PC-9 (cell line): ENCODE data around the gene C7. TPM values are rescaled to one million over a fixed set of nuclear protein-coding genes. Genes with fewer than 3 reads are reported as not detected.

Experiments
- BruUV-seq: library from RNA; stranded (reverse); fragments of 400-500 nt; replicated peaks from 2 replicates; lab custom pipeline; 2021; lab: Mats Ljungman, UMichigan
- CTCF ChIA-PET: fragments of 300-600 bp; sonication (Branson Sonifier 250); formaldehyde crosslinking; loops from one replicate; lab custom pipeline; 2022; ENCODE audit warnings: antibody characterized with exemption; lab: Charles Lee
- POLR2A ChIA-PET: fragments of 300-600 bp; sonication (Branson Sonifier 250); formaldehyde crosslinking; loops from one replicate; lab custom pipeline; 2022; ENCODE audit warnings: antibody characterized with exemption; ENCODE audit not compliant: unreplicated experiment; lab: Charles Lee
- DNase-seq, 2 experiments: peaks; one replicate each; pipeline versions ENCODE4 v3.0.0 to v3.0.0-alpha.2; 2015 to 2022; ENCODE audit warnings: mixed read lengths in 1 of 2
- H2AFZ ChIP-seq: fragments of 200-600 bp; sonication (generic); 2 replicates; pipeline ENCODE4 v1.8.1; 2017; ENCODE audit warnings: antibody characterized with exemption
- H3F3A ChIP-seq: fragments of 200-600 bp; sonication (generic); 2 replicates; pipeline ENCODE4 v1.8.1; 2017; ENCODE audit warnings: antibody characterized with exemption, mild to moderate bottlenecking, low read depth; ENCODE audit not compliant: insufficient read depth
- H3K27ac ChIP-seq: fragments of 200-600 bp; sonication (generic); 2 replicates; pipeline ENCODE4 v1.6.1; 2016; ENCODE audit warnings: mixed run types
- H3K27me3 ChIP-seq: fragments of 200-600 bp; sonication (generic); 2 replicates; pipeline ENCODE4 v1.6.1; 2016; ENCODE audit warnings: low read depth, mixed run types; ENCODE audit not compliant: insufficient read depth
- H3K36me3 ChIP-seq: fragments of 200-600 bp; sonication (generic); 2 replicates; pipeline ENCODE4 v1.6.1; 2016; ENCODE audit warnings: low read depth, mixed run types
- H3K4me1 ChIP-seq: fragments of 200-600 bp; sonication (generic); replicated peaks from 2 replicates; pipeline ENCODE4 v1.6.1; 2016; ENCODE audit warnings: mixed run types; ENCODE audit not compliant: insufficient read depth
- H3K4me2 ChIP-seq: fragments of 200-600 bp; sonication (generic); 2 replicates; pipeline ENCODE4 v1.6.1; 2017; ENCODE audit warnings: mixed run types
- H3K4me3 ChIP-seq: fragments of 200-600 bp; sonication (generic); 2 replicates; pipeline ENCODE4 v1.6.1; 2016; ENCODE audit warnings: mixed run types
- H3K79me2 ChIP-seq: fragments of 200-600 bp; sonication (generic); 2 replicates; pipeline ENCODE4 v1.6.1; 2017; ENCODE audit warnings: low read depth, mixed run types
- H3K9me2 ChIP-seq: fragments of 200-600 bp; sonication (generic); 2 replicates; pipeline ENCODE4 v1.8.1; 2017; ENCODE audit warnings: mild to moderate bottlenecking; ENCODE audit not compliant: insufficient read depth
- H3K9me3 ChIP-seq: fragments of 200-600 bp; sonication (generic); 2 replicates; pipeline ENCODE4 v1.8.1; 2016; ENCODE audit warnings: low read depth; ENCODE audit not compliant: insufficient read depth
- H4K20me1 ChIP-seq: fragments of 200-600 bp; sonication (generic); 2 replicates; pipeline ENCODE4 v1.8.1; 2017; ENCODE audit not compliant: insufficient read depth
- CTCF ChIP-seq: fragments of 200-600 bp; sonication (generic); conservative IDR thresholded peaks from 2 replicates; pipeline ENCODE4 v1.6.1; 2017; ENCODE audit warnings: mixed run types, antibody characterized with exemption, mild to moderate bottlenecking, moderate library complexity
- EZH2 ChIP-seq: fragments of 200-600 bp; sonication (generic); IDR thresholded peaks from 2 replicates; pipeline ENCODE4 v1.8.0; 2017; ENCODE audit warnings: antibody characterized with exemption, low read depth
- intact Hi-C: fragments of 100-400 bp; cut with micrococcal nuclease; formaldehyde crosslinking; loops from one replicate; pipeline ENCODE4 v1.10.0; 2022; ENCODE audit not compliant: unreplicated experiment
- total RNA-seq: library from RNA; stranded (reverse); gene quantifications from 2 replicates; pipeline ENCODE4 v1.2.3, GENCODE V29; 2021

The C7 gene
- total RNA-seq, 1 experiment from 2014 or later: not detected

DNA sequence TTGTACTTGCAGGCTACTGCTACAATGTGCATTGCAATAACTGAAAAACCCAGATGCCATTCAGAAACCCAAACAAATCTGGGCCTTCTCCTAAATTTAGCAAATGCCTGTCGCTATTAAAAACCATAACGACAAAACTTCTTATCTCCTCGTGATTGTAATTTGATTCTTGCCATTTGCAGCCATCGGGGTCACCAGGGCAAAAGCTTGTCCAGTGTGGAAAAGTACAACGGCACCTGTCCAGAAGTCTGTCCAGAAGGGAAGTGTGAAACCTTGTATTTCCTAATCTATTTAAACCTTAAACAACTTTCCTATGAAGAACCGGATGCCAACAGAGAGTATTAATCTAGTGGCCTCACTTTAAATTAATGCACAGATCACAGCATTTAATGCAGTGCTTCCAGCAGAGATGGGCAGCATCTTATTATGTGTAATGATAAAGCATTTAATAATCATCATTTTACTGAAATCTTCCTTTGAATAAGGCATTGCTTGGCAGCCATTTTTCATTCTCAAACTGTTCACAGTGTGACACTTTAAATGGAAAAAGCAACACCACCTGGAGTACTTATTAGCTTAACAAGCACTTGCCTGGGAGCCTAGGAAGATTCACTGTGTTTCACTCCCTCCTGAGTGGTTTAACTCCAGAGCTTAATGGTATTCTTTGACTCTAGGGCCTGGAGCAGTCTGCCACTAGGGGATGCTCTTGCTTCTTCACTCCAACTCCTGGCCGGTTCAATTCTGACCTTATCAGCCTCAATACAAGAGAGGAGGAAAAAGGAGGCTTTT lies 4.9 kb upstream of the C7 start:
- intact Hi-C loops: loop anchor here (1.0 to 5.0 kb wide), 7 partner anchors 93 to 939 kb away; no protein-coding TSS in a partner anchor
- DNase-seq: peak; percentile 60 to 79
- Histone ChIP-seq H3K36me3 (no peaks in the 10 kb centered on the region), H3K9me2 (no peaks in the 10 kb centered on the region), H3K27me3 (no peaks in the 10 kb centered on the region), H3K79me2 (no peaks in the 10 kb centered on the region), H3K4me2 (no peak overlapping the region), H3K9me3 (no peaks in the 10 kb centered on the region), H3K4me3 (no peak overlapping the region), H3F3A (no peaks in the 10 kb centered on the region), H2AFZ (no peak overlapping the region), H3K27ac (no peak overlapping the region), H3K4me1 (no peaks in the 10 kb centered on the region), H4K20me1 (no peaks in the 10 kb centered on the region)
- BruUV-seq: no TSS peak
- ChIA-PET CTCF (interaction anchor here (0.5 to 2.0 kb wide), 15 partner anchors 11 to 939 kb away, joined by 3 to 9 read pairs (median 3); partner anchors contain the start of gene CARD6), POLR2A (interaction anchor here (0.6 to 0.7 kb wide), 3 partner anchors 34 to 1505 kb away, joined by 4 to 6 read pairs (median 6); no protein-coding TSS in a partner anchor)
- TF ChIP-seq CTCF (peak; percentile 98), EZH2 (no peak)

GRCh38 chr5:40904994-40905306 lies 4.3 kb upstream of the C7 start:
- Histone ChIP-seq H3K27me3 (no peaks in the 10 kb centered on the region), H3K9me2 (no peaks in the 10 kb centered on the region), H3K9me3 (no peaks in the 10 kb centered on the region), H3F3A (no peaks in the 10 kb centered on the region), H3K4me2 (no peak overlapping the region), H3K4me1 (no peaks in the 10 kb centered on the region), H3K79me2 (no peaks in the 10 kb centered on the region), H3K27ac (no peak overlapping the region), H3K4me3 (no peak overlapping the region), H2AFZ (no peak overlapping the region), H4K20me1 (no peaks in the 10 kb centered on the region), H3K36me3 (no peaks in the 10 kb centered on the region)
- ChIA-PET CTCF (interaction anchor here (0.6 to 2.0 kb wide), 11 partner anchors 12 to 938 kb away, joined by 3 to 9 read pairs (median 4); no protein-coding TSS in a partner anchor), POLR2A (interaction anchor here (0.7 kb wide), 2 partner anchors 35 to 955 kb away, joined by 4 to 6 read pairs; no protein-coding TSS in a partner anchor)
- no peak for DNase-seq
- TF ChIP-seq CTCF (peak; percentile 6; the same call in 1 of the 2 replicates), EZH2 (no peak)
- BruUV-seq: no TSS peak
- intact Hi-C loops: loop anchor here (1.0 to 5.0 kb wide), 7 partner anchors 92 to 938 kb away; no protein-coding TSS in a partner anchor

GRCh38 chr5:40906351-40906751 lies 2.9 kb upstream of the C7 start:
- no peak overlapping the region for H3K27ac ChIP-seq
- H3K79me2 ChIP-seq: no peaks in the 10 kb centered on the region
- H3K4me1 ChIP-seq: no peaks in the 10 kb centered on the region
- no peaks in the 10 kb centered on the region for H4K20me1 ChIP-seq
- TF ChIP-seq EZH2: no peak
- no peak overlapping the region for H3K4me3 ChIP-seq
- no peaks in the 10 kb centered on the region for H3K27me3 ChIP-seq
- H3K4me2 ChIP-seq: no peak overlapping the region
- POLR2A ChIA-PET: no interaction called here
- H3K36me3 ChIP-seq: no peaks in the 10 kb centered on the region
- BruUV-seq: no TSS peak
- H3F3A ChIP-seq: no peaks in the 10 kb centered on the region
- no peak for DNase-seq
- H2AFZ ChIP-seq: no peak overlapping the region
- intact Hi-C loops: no loop called here
- no peaks in the 10 kb centered on the region for H3K9me2 ChIP-seq
- CTCF ChIA-PET: interaction anchor here (0.6 kb wide), 1 partner anchor 419 kb away, joined by 3 read pairs; no protein-coding TSS in a partner anchor
- H3K9me3 ChIP-seq: no peaks in the 10 kb centered on the region
